SW480 (cell line): Measurements from ENCODE around the gene GRM4.
"Not testable (repeated sequence)": the region's sequence is repeated elsewhere in the genome, so short reads cannot be mapped to it uniquely, and the experiment has no call there.

ENCODE experiments used
- DNase-seq: peaks from one replicate; pipeline ENCODE4 v3.0.0-alpha.2; 2016; ENCODE audit warnings: low spot score

GRM4 gene

GRCh38 chr6:34043359-34043758 lies 102.5 kb downstream of the GRM4 start:
- no peak for DNase-seq

- not testable (repeated sequence) for DNase-seq
Observed at GRCh38 chr6:34041998-34042397, 103.9 kb downstream of the GRM4 start.

- no peak for DNase-seq
Observed at GRCh38 chr6:34041385-34041784, 104.5 kb downstream of the GRM4 start.

DNA sequence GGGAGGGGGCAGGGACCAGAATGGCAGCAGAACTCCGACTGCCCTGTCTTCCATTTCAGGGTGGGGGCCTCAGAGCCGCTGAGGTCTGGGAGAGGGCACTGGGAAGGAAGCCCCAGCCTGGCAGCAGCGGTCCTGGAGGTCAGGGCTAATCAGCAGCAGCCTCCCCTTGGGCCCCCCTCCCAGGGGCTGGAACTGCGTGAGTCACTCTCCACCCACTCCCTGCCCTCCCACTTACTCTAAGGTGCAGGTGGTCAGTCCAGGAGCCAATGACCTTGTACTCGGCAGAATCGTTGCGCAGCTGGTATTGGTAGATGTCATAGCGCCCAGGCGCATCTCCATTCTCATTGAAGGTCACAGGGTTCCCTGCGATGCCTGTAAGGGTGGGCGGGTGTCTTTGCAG lies 105.9 kb downstream of the GRM4 start:
- no peak for DNase-seq

DNA sequence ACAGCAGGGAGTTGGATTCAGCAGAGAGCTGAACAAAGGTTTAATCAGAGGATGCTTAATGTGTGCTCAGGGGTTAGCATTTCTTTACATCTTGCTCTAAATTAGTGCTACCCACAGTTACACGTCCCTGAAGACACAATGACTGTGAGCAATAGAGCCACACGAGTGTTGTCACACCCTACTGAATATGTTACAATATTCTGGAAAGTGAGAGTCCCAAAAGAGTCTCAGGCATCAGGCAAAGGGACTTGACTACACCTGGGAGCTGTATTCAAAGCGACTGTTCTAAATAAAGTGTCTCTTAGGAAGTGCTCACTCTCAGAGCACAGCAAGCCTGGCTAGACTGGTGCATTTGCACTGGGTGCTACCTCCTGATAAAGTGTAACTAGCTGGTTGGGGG lies 108.7 kb downstream of the GRM4 start:
- no peak for DNase-seq

DNA sequence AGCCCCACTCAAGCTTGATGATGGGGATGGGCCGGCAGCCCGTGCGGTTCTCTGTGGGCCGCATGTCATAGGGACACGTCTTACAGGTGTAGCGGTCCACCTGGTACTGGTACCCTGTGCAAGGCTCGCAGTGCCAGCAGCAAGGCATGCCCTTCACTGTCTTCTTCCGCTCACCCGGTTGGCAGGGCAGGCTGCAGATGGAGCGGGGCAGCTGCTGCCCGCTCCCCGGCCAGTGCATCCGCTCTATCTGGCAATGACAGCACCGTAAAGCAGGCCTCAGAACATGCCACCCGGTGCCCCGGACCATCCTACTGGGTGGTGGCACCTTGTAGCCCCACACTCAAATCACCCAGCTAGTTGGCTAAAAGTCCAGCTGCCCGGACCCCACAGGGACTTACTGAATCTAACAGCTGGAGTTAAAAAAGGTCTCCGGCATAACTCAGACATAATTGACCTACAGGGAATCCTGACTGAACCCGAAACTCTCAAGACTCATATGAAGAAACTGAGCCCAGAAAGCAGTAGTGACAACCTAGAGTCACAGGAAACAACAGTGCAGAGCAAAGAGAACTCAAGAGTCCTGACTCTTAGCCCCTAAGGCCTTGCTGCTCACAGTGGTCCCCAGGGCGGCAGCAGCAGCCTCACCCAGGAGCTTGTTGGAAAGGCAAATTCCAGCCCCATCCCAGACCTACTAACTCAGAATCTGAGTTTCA lies 109.4 kb downstream of the GRM4 start:
- DNase-seq, result no peak

- DNase-seq, result no peak
Observed at GRCh38 chr6:34035704-34036356, 110.1 kb downstream of the GRM4 start.

- DNase-seq, result no peak
Observed at GRCh38 chr6:34035161-34035560, 110.7 kb downstream of the GRM4 start.

DNA sequence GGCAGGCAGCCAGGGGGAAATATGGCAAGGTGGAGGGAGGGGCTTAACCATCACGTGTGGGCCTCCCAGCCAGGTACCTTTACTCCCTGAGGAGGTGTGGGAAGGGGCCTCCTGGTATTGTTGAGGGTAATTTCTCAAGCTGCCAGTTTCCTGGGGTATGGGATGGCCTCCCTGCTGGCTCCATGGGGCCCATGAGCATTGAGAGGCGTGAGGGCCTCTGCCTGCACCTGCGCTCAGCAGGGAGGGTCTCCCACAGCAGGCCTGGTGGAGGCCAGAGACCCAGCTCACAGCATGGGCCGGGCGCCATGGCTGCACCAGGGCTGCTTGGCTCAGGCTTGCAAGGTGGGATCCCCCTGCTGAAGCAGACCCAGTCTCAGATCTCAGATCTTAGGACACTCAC lies 113.0 kb downstream of the GRM4 start:
- DNase-seq, result no peak

DNA sequence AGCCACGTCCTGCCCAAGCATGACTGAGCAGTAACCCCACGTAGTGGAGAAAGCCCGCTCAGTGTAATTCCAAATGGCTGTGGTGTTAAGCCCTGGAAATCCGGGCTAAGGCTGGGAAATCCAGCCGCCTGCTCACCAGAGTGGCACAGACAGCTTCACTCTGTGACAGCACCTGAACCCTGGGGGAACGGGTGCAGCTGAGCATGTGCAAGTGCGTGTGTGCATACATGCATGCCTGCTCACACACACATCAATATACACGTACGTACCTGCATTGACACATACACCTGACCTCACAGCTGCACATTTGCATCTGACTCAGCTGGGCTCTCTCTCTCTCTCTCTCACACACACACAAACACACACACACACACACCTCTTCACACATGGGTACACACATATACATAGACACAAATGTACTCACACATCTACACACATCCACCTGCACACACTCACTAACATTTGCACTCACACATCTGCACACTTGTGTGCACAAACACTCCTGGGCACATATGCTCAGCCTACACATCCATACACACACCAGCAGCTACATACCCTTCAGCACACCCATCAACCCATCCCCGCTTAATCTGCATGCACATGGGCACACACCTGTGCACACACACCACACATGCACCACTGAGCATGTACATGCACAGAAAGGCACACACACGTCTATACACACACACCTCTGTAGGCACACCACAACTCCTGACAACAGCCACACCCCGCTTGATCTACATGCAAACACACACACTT lies 114.1 kb downstream of the GRM4 start:
- no peak for DNase-seq

- DNase-seq, result no peak
Observed at GRCh38 chr6:34030831-34031624, 114.9 kb downstream of the GRM4 start.

DNA sequence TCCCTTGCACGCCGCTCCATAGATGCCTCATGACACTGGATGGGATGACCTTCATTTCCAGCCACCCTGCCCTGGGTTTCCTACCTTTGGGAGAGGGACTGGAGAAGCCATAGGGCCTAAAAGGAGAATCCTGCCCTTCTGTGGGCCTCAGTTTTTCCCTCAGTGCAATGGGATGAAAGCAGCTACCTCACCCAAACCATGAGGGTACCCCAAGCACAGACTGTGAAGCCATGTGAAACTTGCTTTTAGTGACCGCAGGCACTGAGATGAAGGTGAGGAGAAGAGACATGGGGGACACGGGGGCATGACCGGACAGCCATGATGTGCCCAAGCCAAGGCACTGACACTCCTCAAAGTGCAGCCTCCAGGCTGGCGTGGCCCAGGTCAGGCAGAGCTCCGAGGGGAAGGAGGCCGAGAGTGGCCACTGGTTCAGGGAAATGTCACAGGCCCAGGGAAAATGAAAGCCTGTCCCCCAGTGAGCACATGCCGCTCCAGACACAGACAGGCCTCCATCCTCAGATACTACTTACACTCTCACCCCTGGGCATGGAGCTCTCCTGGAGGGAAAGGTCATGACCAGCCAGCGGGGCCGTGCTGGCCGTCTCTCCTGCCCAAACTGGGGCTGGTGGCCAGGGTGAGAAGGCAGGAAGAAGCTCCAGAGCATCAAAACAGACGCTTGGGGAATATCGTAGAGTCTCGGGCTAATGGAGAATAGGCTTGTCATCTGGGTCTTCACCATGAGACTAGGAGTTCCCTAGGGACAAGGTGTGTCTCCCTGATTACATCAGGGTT lies 116.2 kb downstream of the GRM4 start:
- DNase-seq, result no peak

- no peak for DNase-seq
Observed at GRCh38 chr6:34028691-34029360, 117.1 kb downstream of the GRM4 start.

DNA sequence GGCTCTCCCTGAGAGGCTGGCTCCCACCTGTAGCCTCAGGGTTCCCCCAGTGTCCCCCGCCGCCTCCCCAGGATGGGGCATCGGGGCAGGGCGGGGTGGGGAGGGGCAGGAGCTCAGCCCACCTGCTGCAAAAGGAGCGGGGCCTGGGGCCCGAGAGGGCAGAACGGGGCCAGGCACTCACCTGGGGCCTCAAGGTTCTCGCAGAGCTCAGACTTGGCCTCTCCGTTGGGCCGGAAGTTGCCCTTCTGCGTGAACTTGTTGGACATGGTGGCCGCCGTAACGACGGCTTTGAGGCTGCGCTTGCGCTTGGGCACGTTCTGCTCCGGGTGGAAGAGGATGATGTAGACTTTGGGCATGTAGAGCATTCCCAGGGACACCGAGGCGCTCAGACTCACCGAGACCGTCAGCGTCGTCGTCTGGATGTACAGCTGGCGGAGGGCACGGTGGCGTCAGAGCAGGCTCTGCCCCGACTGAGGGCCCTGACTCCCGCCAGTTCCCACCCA lies 117.9 kb downstream of the GRM4 start:
- no peak for DNase-seq

DNA sequence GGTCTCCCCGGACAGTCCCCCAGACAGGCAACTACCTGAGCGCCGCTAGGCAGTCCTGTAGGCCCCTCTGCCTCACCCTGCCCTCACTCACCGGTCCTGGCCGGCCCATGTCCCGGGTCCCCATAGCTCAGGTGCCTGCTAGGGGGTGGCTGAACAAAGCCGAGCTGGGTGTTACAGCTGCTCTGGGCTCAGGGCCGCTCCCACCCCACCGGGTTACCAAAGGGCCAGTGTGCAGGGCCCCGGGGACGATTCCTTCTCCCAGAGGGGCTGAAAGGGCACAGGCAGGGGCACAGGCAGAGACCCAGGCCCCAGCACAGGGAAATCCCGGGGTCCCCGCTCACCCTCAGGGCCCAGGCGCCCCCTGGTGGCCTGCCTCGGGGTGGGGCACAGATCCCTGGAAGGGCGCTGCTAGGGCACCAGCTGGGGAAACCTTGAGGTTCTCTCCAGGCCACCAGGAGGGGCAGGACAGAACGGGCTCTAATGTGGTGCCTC lies 118.4 kb downstream of the GRM4 start:
- no peak for DNase-seq

DNA sequence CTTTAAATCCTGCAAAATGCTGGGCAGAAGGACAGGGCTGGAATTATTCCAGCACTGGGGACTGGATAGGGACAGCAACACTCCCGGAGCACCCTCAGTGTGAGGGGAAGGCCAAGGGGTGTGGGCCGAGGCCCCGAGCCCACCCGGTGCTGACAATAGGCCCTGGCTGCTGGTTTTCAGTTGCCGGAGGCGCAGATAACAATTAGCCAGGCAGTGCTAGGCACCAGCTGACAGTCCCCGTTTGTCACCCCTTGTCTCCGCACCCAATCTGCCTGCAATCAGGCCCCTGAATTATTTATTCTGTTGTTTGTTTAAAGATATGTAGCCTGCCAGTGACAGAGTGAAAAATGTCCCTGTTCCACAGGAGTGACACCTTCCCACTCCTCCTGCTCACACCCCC lies 120.0 kb downstream of the GRM4 start:
- DNase-seq, result no peak

DNA sequence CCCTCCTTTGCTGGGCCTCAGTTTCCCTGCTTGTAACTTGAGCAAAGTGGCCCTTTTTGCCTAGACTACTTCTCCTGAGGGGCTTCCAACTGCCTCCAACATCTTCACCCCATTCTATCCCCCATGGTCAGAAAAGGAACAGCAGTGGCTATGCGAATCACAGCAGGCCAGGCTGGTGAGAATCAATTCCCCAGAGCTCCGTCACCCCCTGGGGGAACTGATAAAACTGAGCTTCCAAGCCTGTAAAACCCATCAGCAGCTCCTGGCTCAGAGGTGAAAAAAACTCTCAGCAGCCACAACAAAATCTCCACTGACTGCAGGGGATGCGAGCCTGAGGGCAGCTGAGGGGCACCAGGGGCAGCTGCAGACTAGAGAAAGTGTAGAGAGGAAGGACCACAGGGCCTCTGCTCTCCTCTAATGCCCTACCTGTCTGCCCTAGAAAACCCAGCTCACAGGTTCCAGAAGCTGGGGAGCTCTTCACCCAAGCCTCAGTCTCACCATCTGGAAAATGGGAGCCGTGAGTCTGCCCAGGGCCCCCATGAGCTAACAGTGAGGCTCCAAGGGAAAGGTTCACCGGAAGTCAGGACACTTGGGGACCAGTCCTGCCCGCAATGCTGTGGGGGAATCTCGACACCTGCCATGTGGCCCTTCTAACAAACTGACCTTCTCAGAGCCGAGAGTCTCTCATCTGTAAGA lies 120.6 kb downstream of the GRM4 start:
- DNase-seq, result no peak

- no peak for DNase-seq
Observed at GRCh38 chr6:34022873-34023255, 123.0 kb downstream of the GRM4 start.

DNA sequence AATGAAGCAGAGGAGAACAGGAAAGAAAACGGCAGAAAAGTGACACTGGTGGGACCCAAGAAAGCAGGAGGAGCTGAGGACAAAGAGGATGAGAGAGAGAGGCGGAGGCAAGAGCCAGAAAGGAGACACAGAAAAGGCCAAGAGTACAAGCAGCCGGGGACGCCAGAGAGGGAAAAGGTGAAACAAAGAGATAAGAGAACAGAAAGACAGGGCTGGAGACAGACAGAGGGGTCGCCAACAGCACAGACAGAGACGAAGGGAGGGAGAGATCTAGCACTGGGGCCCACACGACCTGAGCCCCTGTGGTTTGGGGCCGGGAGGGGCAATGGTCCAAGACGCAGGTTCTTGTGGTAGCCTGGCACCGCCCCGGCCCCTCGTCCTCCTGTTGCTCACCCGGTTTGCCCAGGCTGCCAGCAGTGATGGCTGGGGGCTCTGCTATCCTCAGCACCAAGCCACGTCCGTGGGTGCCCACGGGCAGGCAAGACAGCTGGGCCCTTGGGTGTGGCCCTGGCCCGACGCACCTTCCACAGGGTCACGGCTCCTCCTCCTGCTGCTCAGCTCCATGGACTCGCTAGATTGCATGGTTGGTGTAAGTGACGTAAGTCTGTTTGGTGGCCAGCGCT lies 123.5 kb downstream of the GRM4 start:
- DNase-seq, result no peak
